Astrocyte (in vitro differentiated cells and primary cell): Measurements from ENCODE around the gene B9D1. TPM values are rescaled to one million over a fixed set of nuclear protein-coding genes. Genes with fewer than 3 reads are reported as not detected.

Source experiments
- DNase-seq: peaks from one replicate; pipeline ENCODE4 v3.0.0-alpha.2; 2010; ENCODE audit warnings: low read depth
- FAIRE-seq: peaks from 2 replicates; lab custom pipeline; 2011; peaks lifted over from hg19 to GRCh38; lab: Jason Lieb, UNC
- H2AFZ ChIP-seq: 2 replicates; pipeline ENCODE4 v1.6.0; 2012; ENCODE audit warnings: low read depth, low read length, inconsistent platforms
- H3K27ac ChIP-seq: 2 replicates; pipeline ENCODE4 v1.5.1; 2011; ENCODE audit warnings: low read depth, low read length, inconsistent platforms
- H3K27me3 ChIP-seq: 2 replicates; pipeline ENCODE4 v1.6.0; 2011; ENCODE audit warnings: low read length, inconsistent platforms; ENCODE audit not compliant: insufficient read depth
- H3K36me3 ChIP-seq: 2 replicates; pipeline ENCODE4 v1.5.1; 2011; ENCODE audit warnings: low read length, inconsistent platforms; ENCODE audit not compliant: insufficient read depth
- H3K4me1 ChIP-seq: 2 replicates; pipeline ENCODE4 v1.5.1; 2011; ENCODE audit warnings: low read length, inconsistent platforms; ENCODE audit not compliant: insufficient read depth
- H3K4me2 ChIP-seq: 2 replicates; pipeline ENCODE4 v1.6.0; 2012; ENCODE audit warnings: low read length, inconsistent platforms
- H3K4me3 ChIP-seq: 2 replicates; pipeline ENCODE4 v1.5.1; 2011; ENCODE audit warnings: low read depth, mild to moderate bottlenecking, low read length, inconsistent platforms; ENCODE audit not compliant: insufficient read depth
- H3K79me2 ChIP-seq: 2 replicates; pipeline ENCODE4 v1.6.0; 2012; ENCODE audit warnings: mild to moderate bottlenecking, low read length, inconsistent platforms; ENCODE audit not compliant: insufficient read depth
- H3K9ac ChIP-seq: 2 replicates; pipeline ENCODE4 v1.6.0; 2012; ENCODE audit warnings: mild to moderate bottlenecking, low read length, inconsistent platforms
- H3K9me3 ChIP-seq: 2 replicates; pipeline ENCODE4 v1.5.1; 2012; ENCODE audit warnings: low read depth, mild to moderate bottlenecking, low read length, inconsistent platforms; ENCODE audit not compliant: insufficient read depth
- H4K20me1 ChIP-seq: 2 replicates; pipeline ENCODE4 v1.6.0; 2012; ENCODE audit warnings: low read length, inconsistent platforms; ENCODE audit not compliant: insufficient read depth
- H3K27ac Mint-ChIP-seq: one replicate; pipeline ENCODE4 v1.8.0; 2021; ENCODE audit warnings: mild to moderate bottlenecking, mixed read lengths; ENCODE audit not compliant: unreplicated experiment
- H3K27me3 Mint-ChIP-seq: one replicate; pipeline ENCODE4 v1.8.0; 2021; ENCODE audit warnings: low read depth, mixed read lengths; ENCODE audit not compliant: unreplicated experiment
- H3K36me3 Mint-ChIP-seq: one replicate; pipeline ENCODE4 v1.8.0; 2021; ENCODE audit warnings: low read depth, mixed read lengths; ENCODE audit not compliant: unreplicated experiment
- H3K4me1 Mint-ChIP-seq: one replicate; pipeline ENCODE4 v1.8.0; 2021; ENCODE audit warnings: low read depth, mixed read lengths; ENCODE audit not compliant: unreplicated experiment
- H3K4me3 Mint-ChIP-seq: one replicate; pipeline ENCODE4 v1.8.0; 2021; ENCODE audit warnings: mild to moderate bottlenecking, moderate library complexity, mixed read lengths; ENCODE audit not compliant: unreplicated experiment
- H3K9me3 Mint-ChIP-seq: one replicate; pipeline ENCODE4 v1.8.0; 2021; ENCODE audit warnings: mild to moderate bottlenecking, mixed read lengths; ENCODE audit not compliant: unreplicated experiment
- EZH2 ChIP-seq: IDR thresholded peaks from 2 replicates; pipeline ENCODE4 v1.6.1; 2012; ENCODE audit warnings: mild to moderate bottlenecking, low read length, inconsistent platforms; ENCODE audit not compliant: insufficient read depth
- total RNA-seq: library from RNA; stranded (reverse); gene quantifications from 2 replicates; pipeline ENCODE4 v1.2.1, GENCODE V29; 2021
- TF ChIP-seq, protein P1 (sequence below): IDR thresholded peaks from 2 replicates; pipeline ENCODE4 v1.5.1; 2011; ENCODE audit warnings: low read depth, mild to moderate bottlenecking, inconsistent platforms, low read length, moderate library complexity; ENCODE audit not compliant: insufficient read depth

The B9D1 gene
- total RNA-seq, 1 donor from 2014 or later, result 10.2 TPM

DNA sequence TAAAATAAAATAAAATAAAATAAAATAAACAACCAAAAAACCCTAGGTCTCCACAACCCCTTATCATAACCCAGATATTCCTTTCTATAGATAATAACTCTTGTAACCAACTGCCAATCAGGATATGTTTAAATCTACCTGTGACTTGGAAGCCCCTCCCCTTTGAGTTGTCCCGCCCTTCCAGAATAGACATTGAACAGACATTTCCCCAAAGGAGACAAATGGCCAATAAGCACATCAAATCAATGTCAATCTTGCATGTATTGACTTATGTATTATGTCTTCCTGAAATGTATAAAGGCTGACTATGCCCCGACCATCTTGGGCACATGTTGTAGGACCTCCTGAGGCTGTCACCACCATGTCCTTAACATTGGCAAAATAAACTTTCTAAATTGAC is 14.3 kb upstream of the B9D1 start:
- Histone ChIP-seq H3K36me3 (peaks cover 12% of the 10 kb centered on the region), H3K79me2 (peaks cover 34% of the 10 kb centered on the region), H3K9me3 (no peaks in the 10 kb centered on the region), H4K20me1 (peaks cover 31% of the 10 kb centered on the region), H3K4me2 (peak overlapping the region; percentile 85), H3K27me3 (no peaks in the 10 kb centered on the region), H3K9ac (peak overlapping the region; percentile 90), H3K4me1 (peaks cover 13% of the 10 kb centered on the region), H3K27ac (peak overlapping the region; percentile 96), H2AFZ (peak overlapping the region; percentile 95), H3K4me3 (peak overlapping the region; percentile 75)
- Mint-ChIP-seq H3K27me3 (no peaks in the 10 kb centered on the region), H3K4me3 (peak overlapping the region; percentile 95), H3K9me3 (no peaks in the 10 kb centered on the region), H3K36me3 (peaks cover 14% of the 10 kb centered on the region), H3K4me1 (peaks cover 10% of the 10 kb centered on the region), H3K27ac (peak overlapping the region; percentile 97)
- TF ChIP-seq, protein P1, sequence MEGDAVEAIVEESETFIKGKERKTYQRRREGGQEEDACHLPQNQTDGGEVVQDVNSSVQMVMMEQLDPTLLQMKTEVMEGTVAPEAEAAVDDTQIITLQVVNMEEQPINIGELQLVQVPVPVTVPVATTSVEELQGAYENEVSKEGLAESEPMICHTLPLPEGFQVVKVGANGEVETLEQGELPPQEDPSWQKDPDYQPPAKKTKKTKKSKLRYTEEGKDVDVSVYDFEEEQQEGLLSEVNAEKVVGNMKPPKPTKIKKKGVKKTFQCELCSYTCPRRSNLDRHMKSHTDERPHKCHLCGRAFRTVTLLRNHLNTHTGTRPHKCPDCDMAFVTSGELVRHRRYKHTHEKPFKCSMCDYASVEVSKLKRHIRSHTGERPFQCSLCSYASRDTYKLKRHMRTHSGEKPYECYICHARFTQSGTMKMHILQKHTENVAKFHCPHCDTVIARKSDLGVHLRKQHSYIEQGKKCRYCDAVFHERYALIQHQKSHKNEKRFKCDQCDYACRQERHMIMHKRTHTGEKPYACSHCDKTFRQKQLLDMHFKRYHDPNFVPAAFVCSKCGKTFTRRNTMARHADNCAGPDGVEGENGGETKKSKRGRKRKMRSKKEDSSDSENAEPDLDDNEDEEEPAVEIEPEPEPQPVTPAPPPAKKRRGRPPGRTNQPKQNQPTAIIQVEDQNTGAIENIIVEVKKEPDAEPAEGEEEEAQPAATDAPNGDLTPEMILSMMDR, result no peak
- TF ChIP-seq EZH2, result no peak
- FAIRE-seq (no peak), DNase-seq (no peak)

DNA sequence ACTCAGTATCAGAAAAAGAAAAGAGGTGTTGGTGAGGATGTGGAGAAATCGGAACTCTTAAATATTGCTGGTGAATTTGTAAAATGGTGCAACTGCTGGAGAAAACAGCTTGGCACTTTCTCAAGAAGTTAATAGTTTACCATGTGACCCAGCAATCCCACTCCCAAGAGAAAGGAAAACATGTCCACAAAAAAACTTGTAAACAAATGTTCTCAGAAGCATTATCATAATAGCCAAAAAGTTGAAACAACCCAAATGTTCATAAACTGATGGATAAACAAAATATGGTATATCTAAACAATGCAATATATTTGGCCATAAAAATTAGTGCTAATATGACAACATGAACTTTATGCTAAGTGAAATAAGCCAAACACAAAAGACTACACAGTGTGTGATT is 13.2 kb upstream of the B9D1 start:
- no peak overlapping the region for H3K9ac ChIP-seq
- H4K20me1 ChIP-seq, result peaks cover 21% of the 10 kb centered on the region
- peaks cover 12% of the 10 kb centered on the region for H3K36me3 ChIP-seq
- H3K27ac ChIP-seq, result no peak overlapping the region
- no peaks in the 10 kb centered on the region for H3K27me3 ChIP-seq
- DNase-seq (no peak), FAIRE-seq (peak; percentile 49)
- no peak overlapping the region for H2AFZ ChIP-seq
- no peaks in the 10 kb centered on the region for H3K9me3 ChIP-seq
- H3K4me3 ChIP-seq, result no peak overlapping the region
- Mint-ChIP-seq H3K4me3 (peak overlapping the region; percentile 71), H3K4me1 (peaks cover 15% of the 10 kb centered on the region), H3K36me3 (peaks cover 8% of the 10 kb centered on the region), H3K27me3 (no peaks in the 10 kb centered on the region), H3K9me3 (no peaks in the 10 kb centered on the region), H3K27ac (no peak overlapping the region)
- peaks cover 24% of the 10 kb centered on the region for H3K79me2 ChIP-seq
- TF ChIP-seq, protein P1, result no peak
- no peak for TF ChIP-seq EZH2
- peaks cover 13% of the 10 kb centered on the region for H3K4me1 ChIP-seq
- H3K4me2 ChIP-seq, result no peak overlapping the region

DNA sequence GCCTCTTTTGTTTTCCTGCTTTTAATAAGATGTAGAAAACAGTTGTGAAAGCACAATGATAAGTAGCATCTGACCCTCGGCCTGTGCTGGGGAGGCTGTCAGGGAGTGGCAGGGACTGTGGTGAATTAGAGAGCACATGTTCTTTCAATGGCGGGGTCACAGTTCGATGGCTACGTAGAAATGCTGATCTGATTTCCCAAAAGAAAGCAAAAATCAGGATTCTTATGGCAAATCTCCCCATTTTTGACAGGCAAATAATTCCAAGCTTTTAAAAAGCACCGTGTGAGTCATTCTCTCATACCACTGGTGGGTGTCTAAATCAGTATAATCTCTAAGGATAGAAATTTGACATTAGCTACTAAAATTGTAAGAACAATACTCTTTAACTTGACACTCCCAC is 11.6 kb upstream of the B9D1 start:
- Mint-ChIP-seq H3K4me1 (peaks cover 9% of the 10 kb centered on the region), H3K4me3 (no peak overlapping the region), H3K27me3 (no peaks in the 10 kb centered on the region), H3K27ac (no peak overlapping the region), H3K9me3 (no peaks in the 10 kb centered on the region), H3K36me3 (no peaks in the 10 kb centered on the region)
- Histone ChIP-seq H3K9ac (no peak overlapping the region), H3K27ac (no peak overlapping the region), H2AFZ (no peak overlapping the region), H4K20me1 (peaks cover 5% of the 10 kb centered on the region), H3K4me1 (peaks cover 7% of the 10 kb centered on the region), H3K9me3 (no peaks in the 10 kb centered on the region), H3K4me2 (no peak overlapping the region), H3K4me3 (no peak overlapping the region), H3K27me3 (no peaks in the 10 kb centered on the region), H3K36me3 (no peaks in the 10 kb centered on the region), H3K79me2 (peaks cover 8% of the 10 kb centered on the region)
- TF ChIP-seq, protein P1, result no peak
- no peak for TF ChIP-seq EZH2
- FAIRE-seq, result no peak
- peak; percentile 14 for DNase-seq
